OCI-M2 (cell line): ENCODE measurements around the gene DUSP16.
"Not testable (repeated sequence)": the region's sequence is repeated elsewhere in the genome, so short reads cannot be mapped to it uniquely, and the experiment has no call there.

Source experiments
- DNase-seq: peaks from one replicate; lab custom pipeline; 2025; ENCODE audit not compliant: unreplicated experiment; lab: John Stamatoyannopoulos, UW

The DUSP16 gene

GRCh38 chr12:12548713-12549112 lies 13.9 kb downstream of the DUSP16 start:
- DNase-seq = no peak

GRCh38 chr12:12546314-12546772 lies 16.3 kb downstream of the DUSP16 start:
- no peak for DNase-seq

- no peak for DNase-seq
These were observed 18.7 kb downstream of the DUSP16 start for GRCh38 chr12:12543959-12544358.

- DNase-seq = no peak
These were observed 19.7 kb downstream of the DUSP16 start for GRCh38 chr12:12542964-12543363.

GRCh38 chr12:12542286-12542685 lies 20.4 kb downstream of the DUSP16 start:
- no peak for DNase-seq

GRCh38 chr12:12541782-12542181 lies 20.9 kb downstream of the DUSP16 start:
- DNase-seq = no peak

GRCh38 chr12:12540261-12541013 lies 22.2 kb downstream of the DUSP16 start:
- DNase-seq = no peak

- no peak for DNase-seq
These were observed 23.4 kb downstream of the DUSP16 start for GRCh38 chr12:12539028-12539810.

GRCh38 chr12:12538535-12538934 lies 24.1 kb downstream of the DUSP16 start:
- DNase-seq = no peak

- no peak for DNase-seq
These were observed 25.2 kb downstream of the DUSP16 start for GRCh38 chr12:12537421-12537820.

- DNase-seq = no peak
These were observed 27.7 kb downstream of the DUSP16 start for GRCh38 chr12:12534975-12535374.

GRCh38 chr12:12534166-12534866 lies 28.3 kb downstream of the DUSP16 start:
- DNase-seq = no peak

GRCh38 chr12:12533238-12533829 lies 29.3 kb downstream of the DUSP16 start:
- no peak for DNase-seq

- DNase-seq = no peak
These were observed 31.5 kb downstream of the DUSP16 start for GRCh38 chr12:12531194-12531593.

- DNase-seq = no peak
These were observed 32.8 kb downstream of the DUSP16 start for GRCh38 chr12:12529783-12530421.

- no peak for DNase-seq
These were observed 34.0 kb downstream of the DUSP16 start for GRCh38 chr12:12528361-12529270.

GRCh38 chr12:12527820-12528296 lies 34.8 kb downstream of the DUSP16 start:
- DNase-seq = no peak

GRCh38 chr12:12524128-12524527 lies 38.5 kb downstream of the DUSP16 start:
- no peak for DNase-seq

- DNase-seq = no peak
These were observed 39.4 kb downstream of the DUSP16 start for GRCh38 chr12:12523229-12523628.

GRCh38 chr12:12522657-12523056 lies 40.0 kb downstream of the DUSP16 start:
- DNase-seq = not testable (repeated sequence)
